HG03139 (cell line): ENCODE results near the gene GAD1.

Experiments used
- ATAC-seq: cut with Tn5 transposase; IDR thresholded peaks from one replicate; pipeline ENCODE4 v1.9.1; 2021; ENCODE audit not compliant: unreplicated experiment

Gene GAD1

DNA sequence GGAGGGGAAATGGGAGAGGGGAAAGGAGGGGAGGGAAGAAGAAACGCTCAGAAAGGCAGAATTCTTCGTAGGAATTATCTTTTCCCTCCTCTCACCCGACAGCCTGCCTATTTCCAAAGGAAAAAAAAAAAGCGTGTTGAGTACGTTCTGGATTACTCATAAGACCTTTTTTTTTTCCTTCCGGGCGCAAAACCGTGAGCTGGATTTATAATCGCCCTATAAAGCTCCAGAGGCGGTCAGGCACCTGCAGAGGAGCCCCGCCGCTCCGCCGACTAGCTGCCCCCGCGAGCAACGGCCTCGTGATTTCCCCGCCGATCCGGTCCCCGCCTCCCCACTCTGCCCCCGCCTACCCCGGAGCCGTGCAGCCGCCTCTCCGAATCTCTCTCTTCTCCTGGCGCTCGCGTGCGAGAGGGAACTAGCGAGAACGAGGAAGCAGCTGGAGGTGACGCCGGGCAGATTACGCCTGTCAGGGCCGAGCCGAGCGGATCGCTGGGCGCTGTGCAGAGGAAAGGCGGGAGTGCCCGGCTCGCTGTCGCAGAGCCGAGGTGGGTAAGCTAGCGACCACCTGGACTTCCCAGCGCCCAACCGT lies at the start of gene GAD1:
Gene GAD1, plus strand, starts transcription at position 384 of the 589 bp plus-strand sequence. CDS start 1,705 bp downstream, outside the sequence.
- peak; percentile 52 for ATAC-seq

DNA sequence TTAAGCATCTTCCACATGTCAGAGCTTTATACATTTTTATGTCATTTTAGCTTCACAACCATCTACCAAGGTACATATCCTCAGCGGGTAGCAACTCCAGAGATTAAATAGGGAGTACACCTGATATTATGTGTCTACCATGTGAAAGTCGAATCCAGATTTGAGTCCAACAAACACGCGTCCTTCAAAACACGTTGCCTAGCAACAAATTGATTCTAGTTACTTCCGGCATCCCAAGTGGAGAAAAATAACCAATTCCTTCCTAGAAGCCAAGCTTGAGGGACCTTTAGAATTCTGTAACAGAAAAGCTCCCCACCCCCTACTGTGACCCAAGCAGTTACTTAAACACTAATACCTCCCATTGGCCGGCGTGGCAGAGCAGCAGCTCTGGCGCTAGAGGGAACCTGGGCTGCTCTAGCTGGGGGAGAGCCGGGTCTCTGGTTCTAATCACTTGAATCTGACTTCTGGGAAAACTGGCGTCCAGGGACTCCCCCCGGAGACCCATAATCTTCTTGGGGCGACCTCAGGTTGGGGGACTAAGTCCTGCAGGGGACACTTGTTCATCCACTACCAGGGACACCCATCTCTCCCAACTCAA lies 46.6 kb upstream of the GAD1 start, which contains the start of gene ERICH2:
Gene ERICH2, plus strand, starts transcription at position 371 of the 598 bp plus-strand sequence. CDS start 304 bp downstream, outside the sequence.
- peak; percentile 32 for ATAC-seq

DNA sequence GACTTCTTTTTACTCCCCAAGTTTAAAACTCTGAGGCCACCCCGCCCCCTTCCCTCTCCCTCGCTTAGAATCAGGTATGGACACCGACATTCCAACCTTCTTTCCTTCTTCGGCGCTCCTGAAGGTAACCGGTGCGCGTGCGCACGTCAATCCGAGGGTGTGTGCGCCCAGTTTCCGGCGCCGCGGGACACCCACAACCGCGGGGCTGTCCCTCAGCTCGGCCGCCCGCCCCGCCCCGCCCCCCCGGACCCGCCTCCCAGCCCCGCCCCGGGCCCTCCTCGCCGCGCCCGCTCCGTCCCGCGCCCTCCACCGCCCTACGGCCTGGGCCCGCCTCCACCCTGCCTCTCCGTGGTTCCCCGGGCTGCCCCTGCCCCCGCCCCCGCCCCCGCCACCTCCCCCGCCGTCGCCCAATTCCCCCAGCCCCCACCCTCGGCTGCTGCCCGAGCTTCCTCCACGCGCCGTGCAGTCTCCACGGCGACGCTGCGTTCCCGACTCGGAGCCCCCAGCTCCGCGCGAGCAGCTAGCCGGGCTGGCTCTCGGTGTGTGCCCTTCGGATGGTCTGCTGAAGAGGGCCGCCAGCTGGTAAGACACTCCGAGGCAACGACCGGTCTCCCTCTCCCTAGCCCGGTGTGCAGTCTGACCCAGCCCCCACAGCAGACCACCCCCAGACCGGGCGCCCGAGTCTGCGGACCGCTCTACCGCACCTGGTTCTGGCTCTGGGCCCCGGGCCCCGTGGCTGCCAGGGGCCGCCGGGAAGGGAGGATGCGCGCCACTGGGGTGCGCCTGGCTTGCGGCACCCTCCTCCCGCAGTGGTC lies 45.9 kb upstream of the GAD1 start:
- peak; percentile 84 for ATAC-seq

DNA sequence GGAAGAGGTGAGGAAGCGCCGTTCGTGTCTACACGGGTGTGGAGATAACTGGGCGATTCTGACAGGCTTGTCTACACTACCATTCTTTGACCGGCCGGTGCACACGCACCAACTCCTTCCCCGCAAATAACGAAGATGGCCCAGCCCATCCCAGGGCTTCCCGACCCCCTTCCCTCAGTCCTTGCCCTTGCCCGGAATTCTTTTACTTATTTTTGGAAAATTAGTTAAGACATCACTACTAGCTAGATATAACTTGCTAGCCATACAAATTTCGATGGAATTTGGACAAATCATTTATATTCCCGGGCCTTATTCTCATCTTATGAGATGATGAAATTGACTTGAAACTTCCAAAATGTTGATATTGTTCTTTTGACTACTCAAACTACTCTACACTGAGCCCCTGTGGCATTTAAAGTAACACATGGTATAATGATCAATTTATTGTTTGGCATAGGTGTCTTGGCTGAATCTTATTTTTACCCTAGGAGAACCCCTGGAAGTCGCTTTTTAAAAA lies 45.2 kb upstream of the GAD1 start:
- ATAC-seq = peak; percentile 18

DNA sequence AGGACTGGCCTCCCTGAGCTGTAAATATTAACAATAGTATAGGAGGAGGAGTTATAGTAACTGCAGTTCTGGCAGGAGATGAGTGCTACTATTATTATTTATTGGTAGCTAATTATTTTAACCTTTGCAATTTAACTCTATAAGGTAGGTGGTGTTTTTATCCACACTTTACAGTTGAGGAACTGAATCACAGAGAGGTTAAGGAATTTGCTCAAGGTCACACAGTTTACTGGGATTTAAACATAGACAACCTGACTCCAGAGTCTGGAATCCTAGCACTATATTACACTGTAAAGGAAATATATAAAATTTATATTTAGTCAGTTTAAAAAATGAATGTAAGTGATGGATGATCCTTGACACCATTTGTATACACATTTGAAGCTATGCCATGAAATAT lies 44.4 kb upstream of the GAD1 start:
- no peak for ATAC-seq

DNA sequence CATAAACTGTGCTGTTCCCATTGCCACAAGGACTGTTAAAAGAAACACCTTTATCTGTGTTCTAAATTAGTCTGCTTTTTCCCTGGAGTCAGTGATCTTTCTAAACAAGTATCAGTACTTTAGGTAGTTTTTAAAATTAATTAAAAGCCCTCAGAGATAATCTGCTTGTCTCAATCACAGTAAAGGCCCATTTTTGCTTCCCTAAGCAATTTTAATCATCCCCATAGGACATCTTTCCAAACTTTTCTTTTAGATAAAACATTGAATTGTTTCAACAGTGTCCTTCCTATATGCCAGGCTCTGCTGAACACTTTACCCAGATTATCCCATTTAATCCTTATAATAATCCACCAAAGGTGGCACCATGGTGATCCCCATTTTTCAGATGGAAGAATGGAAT lies 42.6 kb upstream of the GAD1 start:
- ATAC-seq = no peak

DNA sequence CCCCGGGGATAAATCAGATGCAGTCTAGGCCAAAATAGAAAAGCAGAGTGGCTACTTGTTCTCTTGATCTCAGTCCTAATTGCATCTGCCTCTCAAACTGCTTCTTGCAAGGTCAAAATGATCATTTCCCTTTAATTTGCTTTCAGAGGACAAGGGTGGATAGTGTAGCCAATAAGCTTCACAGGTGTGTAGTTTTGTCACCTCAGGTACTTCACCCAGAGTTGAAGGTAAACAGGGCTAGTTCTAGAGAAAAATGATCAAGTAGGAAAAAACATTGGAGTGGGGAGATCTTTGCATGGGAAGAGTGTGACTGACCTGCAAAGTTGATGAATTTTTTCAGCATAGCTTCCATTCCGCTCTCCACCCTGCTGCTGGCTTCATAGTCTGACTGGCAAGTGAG lies 37.8 kb upstream of the GAD1 start:
- no peak for ATAC-seq

DNA sequence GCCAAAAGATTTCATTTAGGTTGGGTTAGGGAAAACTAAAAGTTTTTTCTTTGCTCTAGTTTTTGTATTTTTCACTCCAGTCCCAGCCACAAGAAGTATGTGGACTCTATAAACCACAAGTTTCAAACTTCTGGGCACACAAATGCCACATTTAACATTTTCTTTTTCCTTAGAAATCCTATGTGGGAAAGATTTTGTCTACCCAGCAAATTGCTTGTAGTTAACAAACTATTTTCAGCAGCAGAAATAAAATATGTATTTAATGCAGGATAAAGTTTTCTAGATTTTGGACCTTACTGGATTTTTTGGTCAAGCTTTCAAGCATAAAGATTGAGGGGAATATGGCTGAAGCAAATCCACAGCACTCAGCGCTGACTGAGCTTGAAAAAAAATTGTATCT lies 37.4 kb upstream of the GAD1 start:
- ATAC-seq = no peak

DNA sequence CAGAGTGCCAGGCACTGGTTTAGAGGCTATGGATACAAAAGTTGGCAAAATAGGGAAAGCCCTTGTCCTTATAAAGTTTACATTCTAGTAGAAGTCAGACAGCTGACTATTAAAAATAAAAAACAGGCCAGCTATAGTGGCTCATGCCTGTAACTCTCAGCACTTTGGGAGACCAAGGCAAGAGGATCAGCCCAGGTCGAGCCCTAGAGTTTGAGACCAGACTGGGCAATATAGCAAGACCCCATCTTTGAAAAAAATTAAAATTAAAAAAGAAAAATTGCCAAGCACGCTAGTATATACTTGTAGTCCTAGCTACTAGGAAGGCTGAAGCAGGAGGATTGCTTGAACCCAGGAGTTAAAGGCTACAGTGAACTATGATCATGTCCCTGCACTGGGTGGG lies 34.0 kb upstream of the GAD1 start:
- ATAC-seq = no peak

DNA sequence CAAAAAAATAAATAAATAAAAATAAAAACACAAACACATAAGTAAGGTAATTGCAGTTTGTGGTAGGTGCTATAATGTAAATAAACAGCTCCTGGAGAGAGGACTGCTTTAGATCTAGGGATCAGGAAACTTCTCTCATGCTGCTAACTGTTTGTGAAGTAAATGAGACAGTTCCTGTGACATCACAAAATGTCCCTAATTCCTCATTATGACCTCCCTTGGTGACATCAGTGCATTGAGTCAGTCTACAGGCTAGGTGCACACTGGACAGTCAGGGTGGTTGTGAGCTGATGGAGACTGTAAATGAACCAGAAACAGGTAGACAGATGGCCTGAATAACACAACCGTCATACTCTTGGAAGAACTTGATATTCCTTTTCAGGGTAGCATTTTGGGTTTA lies 33.1 kb upstream of the GAD1 start:
- no peak for ATAC-seq

DNA sequence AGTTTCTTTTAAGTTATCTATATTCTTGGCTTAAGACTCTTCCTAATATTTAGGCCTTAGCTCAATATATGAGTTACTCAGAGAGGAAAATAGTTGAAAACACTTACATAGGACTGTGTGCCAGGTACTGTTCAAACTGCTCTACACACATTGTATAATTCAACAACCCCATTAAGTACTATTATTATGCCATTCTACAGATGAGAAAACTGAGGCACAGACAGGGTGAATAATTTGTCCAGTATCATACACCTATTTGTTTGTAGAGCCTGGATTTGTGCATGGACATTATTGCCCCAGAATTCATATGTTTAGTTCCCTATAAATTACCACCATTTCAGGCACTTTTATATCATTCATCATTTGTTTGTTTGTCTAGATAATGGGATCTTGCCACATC lies 17.7 kb upstream of the GAD1 start:
- no peak for ATAC-seq

DNA sequence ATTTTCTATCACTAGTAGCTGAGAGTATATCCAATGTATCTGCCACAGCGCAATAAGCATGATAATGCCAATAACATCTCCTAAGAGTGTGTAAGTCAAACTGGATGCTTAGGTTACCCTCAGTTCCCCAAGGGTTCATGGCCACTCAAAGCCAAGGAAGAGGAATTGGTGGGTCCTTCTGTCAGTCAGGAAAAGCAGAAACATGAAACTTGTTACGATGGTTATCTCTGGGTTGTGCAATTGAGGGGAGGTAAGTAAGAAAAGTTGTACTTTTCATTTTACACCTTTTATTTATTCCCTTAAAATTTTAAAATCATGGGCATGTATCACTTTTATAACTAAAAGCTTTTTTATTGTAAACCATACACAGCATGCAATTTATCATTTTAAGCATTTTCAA lies 10.1 kb upstream of the GAD1 start:
- no peak for ATAC-seq

DNA sequence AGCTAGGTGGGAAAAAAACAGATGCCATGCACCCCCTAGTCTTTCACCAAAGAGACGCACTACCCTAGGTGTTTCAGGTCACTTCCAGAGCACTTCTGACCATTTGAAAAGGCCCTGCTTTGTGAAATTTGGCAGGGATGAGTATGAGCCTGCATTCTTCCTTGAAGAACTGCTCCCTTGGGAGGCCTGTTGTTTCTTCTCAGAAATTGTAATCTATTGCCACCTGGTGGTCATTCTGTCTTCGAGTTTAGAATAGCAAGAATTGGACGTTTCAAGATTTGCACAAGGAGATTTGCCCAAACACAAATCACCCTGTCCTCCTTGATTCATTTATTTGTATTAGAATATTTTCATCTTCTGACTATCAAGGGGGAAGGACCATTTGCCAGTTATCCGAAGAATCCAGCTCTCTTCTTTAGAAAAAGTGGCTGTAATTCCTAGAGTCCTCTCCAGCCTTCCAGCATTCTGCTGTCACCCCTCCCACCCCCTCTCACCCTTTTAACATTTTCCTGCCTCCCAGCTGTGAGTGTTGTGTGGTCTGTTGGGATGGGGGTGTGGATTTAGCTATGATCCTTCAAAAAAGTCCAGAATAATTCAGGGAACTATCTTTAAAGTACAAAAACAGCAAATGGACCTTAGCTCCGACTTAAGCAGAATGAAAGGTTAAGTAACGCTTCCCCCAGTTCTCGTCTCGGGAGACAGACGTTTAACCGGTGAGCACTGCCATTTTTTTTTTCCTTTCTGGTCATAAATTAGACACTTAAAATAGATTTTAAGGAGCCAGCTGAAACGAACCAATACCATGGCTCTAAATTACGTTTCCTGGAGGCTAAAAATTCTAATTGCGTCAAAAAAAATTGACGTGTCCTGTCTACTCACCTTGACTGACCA lies 3.7 kb upstream of the GAD1 start:
- no peak for ATAC-seq

DNA sequence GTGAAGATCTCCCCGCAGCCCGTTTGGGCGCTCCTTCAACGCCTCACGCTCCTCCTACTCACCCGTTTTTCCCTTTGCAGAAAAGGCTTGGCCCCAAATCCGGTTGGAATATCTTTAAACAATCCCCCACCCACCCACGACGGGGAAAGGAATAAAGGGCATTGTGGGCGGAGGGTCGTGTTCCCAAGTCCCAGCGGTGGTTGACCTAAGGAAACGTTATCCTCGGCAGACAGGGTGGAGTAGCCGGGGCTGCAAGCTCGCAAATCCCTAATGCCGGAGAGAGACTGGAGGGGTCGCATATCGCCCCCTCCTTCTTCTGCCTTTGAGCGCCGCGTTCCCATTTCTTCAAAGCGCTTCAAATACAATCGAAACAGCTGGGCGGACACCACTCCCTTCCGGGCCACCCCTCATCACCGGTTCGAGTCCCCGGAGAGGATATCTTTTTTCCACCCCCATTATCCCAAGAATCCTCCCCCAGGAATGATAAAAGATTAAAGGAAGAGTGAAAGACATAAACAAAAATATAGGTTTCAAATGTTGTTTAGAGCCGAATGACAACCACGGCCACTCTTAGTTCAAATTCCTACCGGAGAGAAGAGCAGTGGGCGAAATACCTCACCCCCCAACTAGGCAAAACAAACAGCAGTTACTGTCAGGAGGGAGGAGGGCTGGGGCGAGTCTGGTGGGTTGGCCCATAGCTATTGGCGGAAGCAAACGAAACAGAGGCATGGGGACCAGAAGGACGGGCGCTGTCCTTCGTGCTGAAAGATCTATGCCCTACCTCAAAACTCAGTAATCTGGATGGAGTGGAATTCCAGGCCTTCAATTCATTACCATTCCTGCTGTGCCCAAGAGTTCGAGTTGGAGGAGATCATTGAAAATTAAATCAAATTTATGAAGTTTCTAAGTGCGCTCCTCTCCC lies 2.8 kb upstream of the GAD1 start:
- ATAC-seq = no peak

DNA sequence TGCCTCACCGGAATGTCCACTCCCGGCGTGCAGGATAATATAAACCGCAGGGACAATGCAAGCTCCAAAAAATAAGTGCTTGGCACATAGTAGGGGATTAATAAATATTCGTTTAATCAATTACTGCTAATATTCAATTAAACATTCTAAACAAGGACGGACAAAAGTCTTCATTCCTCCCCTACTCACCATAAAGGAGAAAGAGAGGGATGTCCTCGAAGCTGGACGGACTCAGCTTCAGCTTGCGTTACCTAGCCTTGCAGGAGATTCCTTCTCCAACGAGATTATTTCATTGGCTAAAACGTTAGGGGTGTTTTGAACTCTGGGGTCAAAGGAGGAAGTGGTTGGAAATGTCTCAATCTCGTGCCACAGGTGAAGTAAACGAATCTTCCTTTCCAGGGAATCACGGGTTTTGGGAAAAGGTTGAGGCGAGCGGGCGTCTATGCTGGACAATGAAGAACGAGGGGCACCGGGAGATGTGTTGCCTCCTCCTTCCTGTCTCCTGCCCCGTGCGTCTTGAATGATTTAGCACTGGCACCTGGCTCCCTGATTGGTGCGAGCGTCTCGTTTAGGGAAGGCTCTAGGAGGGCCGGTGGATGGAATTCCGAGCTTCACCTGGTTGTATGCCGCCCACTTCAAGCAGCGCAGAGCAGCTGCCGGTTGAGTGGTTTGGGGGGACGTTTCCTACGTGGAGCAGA lies 2.0 kb upstream of the GAD1 start:
- no peak for ATAC-seq

DNA sequence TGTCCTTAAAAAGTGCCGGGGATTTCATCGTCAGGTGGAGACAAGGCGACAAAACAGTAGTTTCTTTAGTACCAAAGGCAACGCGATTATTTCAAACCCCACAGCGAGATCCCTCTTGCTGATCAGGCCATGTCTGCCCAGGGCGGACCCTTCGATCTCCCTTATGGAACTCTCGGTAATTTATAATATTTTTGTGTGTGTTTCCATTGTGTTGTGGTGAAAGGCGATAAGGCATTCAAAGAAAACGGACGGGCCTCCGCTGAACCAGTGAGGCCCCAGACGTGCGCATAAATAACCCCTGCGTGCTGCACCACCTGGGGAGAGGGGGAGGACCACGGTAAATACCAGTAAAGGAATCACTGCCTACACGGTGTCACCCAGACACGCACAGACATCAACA lies 1.4 kb upstream of the GAD1 start:
- ATAC-seq = no peak

DNA sequence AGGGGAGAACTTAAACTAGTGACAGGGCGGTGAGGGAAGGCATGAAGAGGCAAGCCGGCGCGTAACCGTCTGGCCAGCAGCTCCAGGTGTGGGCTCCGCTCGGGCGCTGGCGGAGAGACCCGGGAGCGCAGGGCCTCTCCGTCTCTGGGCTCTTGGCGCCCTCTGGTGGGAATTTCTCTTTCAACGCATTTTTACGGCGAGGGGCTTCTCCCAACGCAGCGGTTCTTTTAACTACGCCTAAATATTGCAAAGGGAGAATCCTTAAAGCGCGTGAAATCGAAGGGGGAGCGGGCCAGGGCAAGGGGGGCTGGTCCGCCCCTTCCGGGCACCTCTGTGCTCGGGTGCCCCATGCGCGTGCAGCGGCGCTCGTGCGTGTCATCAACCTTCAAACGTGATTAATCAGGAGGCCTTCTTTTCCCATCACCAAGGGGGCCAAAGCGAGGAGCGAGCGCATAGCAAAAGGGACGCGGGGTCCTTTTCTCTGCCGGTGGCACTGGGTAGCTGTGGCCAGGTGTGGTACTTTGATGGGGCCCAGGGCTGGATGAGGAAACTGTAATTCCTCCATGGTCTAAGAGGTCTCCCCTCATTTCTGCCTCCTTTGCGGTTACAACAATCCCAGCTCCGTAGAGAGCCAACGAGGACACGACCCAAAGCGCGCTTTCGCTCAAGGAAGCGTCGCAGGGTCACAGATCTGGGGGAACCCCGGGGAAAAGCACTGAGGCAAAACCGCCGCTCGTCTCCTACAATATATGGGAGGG lies 762 bp upstream of the GAD1 start:
- ATAC-seq = no peak
